A549 (cell line): ENCODE measurements around the gene ZGPAT. TPM values are rescaled to one million over a fixed set of nuclear protein-coding genes. Genes with fewer than 3 reads are reported as not detected.
A peak's percentile ranks its signal among the peaks of the same experiment; 100 is the strongest.

Experiments
- ATAC-seq, 2 experiments: fragments of 200-7000 bp in 1 of 2; fragments of >200 bp in 1 of 2; cut with Nextera tagmentation in 1 of 2; cut with Tn5 transposase in 1 of 2; 3 replicates each; pipeline versions ENCODE4 v1.8.0 to v1.9.1; 2018 to 2020; ENCODE audit warnings: mild to moderate bottlenecking in 1 of 2, moderate library complexity in 1 of 2
- CTCF ChIA-PET: fragments of 300-600 bp; sonication (Branson Sonifier 250); formaldehyde crosslinking; extraction: SDS; loops from one replicate; lab custom pipeline; 2021; ENCODE audit warnings: antibody characterized with exemption, inconsistent platforms; lab: Yijun Ruan, JAX
- POLR2A ChIA-PET: fragments of 350-600 bp; formaldehyde crosslinking; extraction: SDS; loops from one replicate; lab custom pipeline; 2021; ENCODE audit warnings: antibody characterized with exemption, inconsistent platforms; lab: Yijun Ruan, JAX
- DNase-seq, 2 experiments: peaks; one replicate each; pipeline versions ENCODE4 v3.0.0 to v3.0.0-alpha.2; 2011 to 2016; ENCODE audit warnings: low read depth in 1 of 2, low spot score in 1 of 2
- FAIRE-seq: peaks from 2 replicates; lab custom pipeline; 2011; peaks lifted over from hg19 to GRCh38; lab: Jason Lieb, UNC
- H3K27ac ChIP-seq, 2 experiments: fragments of >200 bp; sonication (Bioruptor Twin); formaldehyde crosslinking; 3 replicates each; pipeline ENCODE4 v1.5.1; 2016 to 2017
- H3K4me1 ChIP-seq: fragments of >200 bp; sonication (Bioruptor Twin); formaldehyde crosslinking; 3 replicates; pipeline ENCODE4 v1.6.1; 2016
- H3K4me2 ChIP-seq: fragments of >200 bp; sonication (Bioruptor Twin); formaldehyde crosslinking; 3 replicates; pipeline ENCODE4 v1.6.1; 2016
- H3K4me3 ChIP-seq: fragments of >200 bp; sonication (Bioruptor Twin); formaldehyde crosslinking; 3 replicates; pipeline ENCODE4 v1.5.1; 2016
- H3K9me3 ChIP-seq: fragments of >200 bp; sonication (Bioruptor Twin); formaldehyde crosslinking; 3 replicates; pipeline ENCODE4 v1.6.1; 2016
- CBX2 ChIP-seq: fragments of 200-600 bp; sonication (generic); IDR thresholded peaks from 2 replicates; pipeline ENCODE4 v1.6.1; 2016; ENCODE audit warnings: low read depth, mild to moderate bottlenecking, borderline replicate concordance
- CEBPB ChIP-seq, 2 experiments: fragments of >200 bp in 1 of 2; sonication (Bioruptor Twin) in 1 of 2; formaldehyde crosslinking in 1 of 2; IDR thresholded peaks; 2 replicates each; pipeline ENCODE4 v1.6.1; 2012 to 2016
- CHD4 ChIP-seq: fragments of 200-600 bp; sonication (generic); IDR thresholded peaks from 2 replicates; pipeline ENCODE4 v1.6.1; 2016; ENCODE audit warnings: antibody characterized with exemption, mild to moderate bottlenecking, borderline replicate concordance
- FOSB ChIP-seq: fragments of 250-450 bp; sonication (Bioruptor Pico); IDR thresholded peaks from 2 replicates; pipeline ENCODE4 v1.5.0; 2020; ENCODE audit warnings: mild to moderate bottlenecking, moderate library complexity
- FOSL2 ChIP-seq, 2 experiments: fragments of 450-650 bp in 1 of 2; fragments of >200 bp in 1 of 2; sonication (Bioruptor Twin) in 1 of 2; formaldehyde crosslinking; IDR thresholded peaks; 2 replicates each; pipeline versions ENCODE4 v1.5.0 to v1.6.1; 2016 to 2020; ENCODE audit warnings: mild to moderate bottlenecking in 1 of 2, moderate library complexity in 1 of 2
- HEYL ChIP-seq: fragments of 250-450 bp; sonication (Bioruptor Pico); IDR thresholded peaks from 2 replicates; pipeline ENCODE4 v1.8.0; 2021; ENCODE audit warnings: mild to moderate bottlenecking, moderate library complexity
- HOXA7 ChIP-seq: fragments of 250-450 bp; sonication (Bioruptor Pico); IDR thresholded peaks from 2 replicates; pipeline ENCODE4 v1.5.0; 2020; ENCODE audit warnings: mild to moderate bottlenecking, moderate library complexity
- HOXB13 ChIP-seq: fragments of 250-450 bp; sonication (Bioruptor Pico); IDR thresholded peaks from 2 replicates; pipeline ENCODE4 v1.5.0; 2020; ENCODE audit warnings: low read depth, mild to moderate bottlenecking, moderate library complexity
- HOXB5 ChIP-seq: fragments of 250-450 bp; sonication (Bioruptor Pico); IDR thresholded peaks from 2 replicates; pipeline ENCODE4 v1.5.0; 2020; ENCODE audit warnings: mild to moderate bottlenecking, moderate library complexity
- JUN ChIP-seq, 2 experiments: fragments of >200 bp; sonication (Bioruptor Twin); formaldehyde crosslinking; IDR thresholded peaks; 2 replicates in 1 of 2; 3 replicates in 1 of 2; pipeline ENCODE4 v1.6.1; 2016 to 2017
- KDM1A ChIP-seq: fragments of 200-600 bp; sonication (generic); IDR thresholded peaks from 2 replicates; pipeline ENCODE4 v1.6.1; 2016; ENCODE audit warnings: low read depth, mild to moderate bottlenecking
- KDM5A ChIP-seq: fragments of 200-600 bp; sonication (generic); IDR thresholded peaks from 2 replicates; pipeline ENCODE4 v1.6.1; 2016; ENCODE audit warnings: antibody characterized with exemption, mild to moderate bottlenecking
- NFE2L2 ChIP-seq: fragments of 150-350 bp; conservative IDR thresholded peaks from 2 replicates; pipeline ENCODE4 v1.6.1; 2014; ENCODE audit warnings: low read length
- NPAS2 ChIP-seq: fragments of 250-450 bp; sonication (Bioruptor Pico); IDR thresholded peaks from 2 replicates; pipeline ENCODE4 v1.8.0; 2022; ENCODE audit warnings: mild to moderate bottlenecking, moderate library complexity, borderline replicate concordance
- RARB ChIP-seq: fragments of 250-450 bp; sonication (Bioruptor Pico); IDR thresholded peaks from 2 replicates; pipeline ENCODE4 v1.8.0; 2021; ENCODE audit warnings: mild to moderate bottlenecking, moderate library complexity
- RFX5 ChIP-seq: fragments of 450-650 bp; IDR thresholded peaks from 2 replicates; pipeline ENCODE4 v1.7.1; 2014; ENCODE audit warnings: antibody characterized with exemption, mild to moderate bottlenecking, moderate library complexity
- RNF2 ChIP-seq: fragments of 200-600 bp; sonication (generic); IDR thresholded peaks from 2 replicates; pipeline ENCODE4 v1.6.1; 2016; ENCODE audit warnings: low read depth, mild to moderate bottlenecking, antibody characterized with exemption, moderate library complexity, borderline replicate concordance
- SMC3 ChIP-seq: fragments of >200 bp; sonication (Bioruptor Twin); formaldehyde crosslinking; IDR thresholded peaks from 3 replicates; pipeline ENCODE4 v1.6.1; 2018; ENCODE audit warnings: inconsistent platforms
- ZC3H11A ChIP-seq: fragments of 450-650 bp; IDR thresholded peaks from 2 replicates; pipeline ENCODE4 v1.6.1; 2014; ENCODE audit warnings: antibody characterized with exemption, mild to moderate bottlenecking
- ZNF302 ChIP-seq: fragments of 250-450 bp; sonication (Bioruptor Pico); IDR thresholded peaks from 2 replicates; pipeline ENCODE4 v1.9.0; 2021; ENCODE audit warnings: inconsistent platforms, mild to moderate bottlenecking, moderate library complexity
- ZSCAN20 ChIP-seq: fragments of 250-450 bp; sonication (Bioruptor Pico); IDR thresholded peaks from 2 replicates; pipeline ENCODE4 v1.8.0; 2022; ENCODE audit warnings: mild to moderate bottlenecking, moderate library complexity
- WGBS: methylation state at CpG from one replicate; pipeline ENCODE4 v1.1.6; 2017; ENCODE audit errors: missing lambda C conversion rate; 5-methylcytosine and 5-hydroxymethylcytosine counted together
- polyA plus RNA-seq, 4 experiments: library from polyadenylated mRNA; depleted of rRNA in 3 of 4; stranded (reverse); fragments of >200 nt; fragmentation: RNase III in 1 of 4; extraction: RNeasy Plus Mini Kit Qiagen cat#74134 plus additional on column Dnase treatment in 1 of 4; gene quantifications; 2 replicates in 3 of 4; 3 replicates in 1 of 4; pipeline ENCODE4 v1.2.3, GENCODE V29; 2011 to 2017
- TF ChIP-seq, protein P1 (sequence below): fragments of 150-350 bp; IDR thresholded peaks from 2 replicates; pipeline ENCODE4 v1.6.1; 2014; ENCODE audit warnings: low read depth, mild to moderate bottlenecking, low read length

The ZGPAT gene
- polyA plus RNA-seq, 2 of the 4 experiments (the other 2 are of a cell fraction): 9.5 to 23.9 TPM

DNA sequence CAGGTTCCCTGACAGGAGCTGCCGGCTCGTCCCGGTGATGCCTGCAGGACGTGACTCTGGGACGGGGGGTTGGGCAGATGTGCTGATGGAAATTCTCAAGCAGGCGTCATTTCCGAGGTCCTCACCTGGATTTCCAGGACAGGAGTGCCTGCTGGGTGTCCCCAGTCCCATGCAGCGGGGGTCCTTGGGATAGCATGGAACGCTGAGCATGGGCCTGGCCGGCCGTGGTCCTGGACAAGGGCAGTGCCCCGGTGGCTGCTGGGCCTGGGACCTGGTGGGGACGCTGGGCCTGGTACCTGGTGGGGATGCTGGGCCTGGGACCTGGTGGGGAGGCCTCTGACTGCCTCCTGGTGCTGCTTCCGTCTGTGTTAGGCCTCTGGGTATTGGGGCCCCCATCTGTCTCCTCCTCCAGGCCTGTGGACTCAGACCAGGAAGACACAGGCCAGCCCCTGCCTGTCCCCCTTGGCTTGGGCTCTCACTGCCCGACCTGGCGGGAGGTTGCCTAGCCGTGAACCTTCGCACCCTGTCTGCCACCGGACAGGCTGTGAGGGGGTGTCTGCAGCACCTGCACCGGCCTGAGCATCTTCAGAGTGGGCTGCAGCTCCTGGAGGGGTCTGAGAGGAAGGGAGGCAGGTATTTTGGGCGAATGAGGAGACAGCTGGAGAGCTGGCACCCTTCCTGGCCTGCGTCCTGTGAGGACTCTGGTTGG lies 43.5 kb upstream of the ZGPAT start:
- Histone ChIP-seq H3K4me1 (peaks cover 3% of the 10 kb centered on the region; the same call in 2 of the 3 replicates), H3K4me2 (no peak overlapping the region), H3K27ac (no peak overlapping the region), H3K9me3 (no peaks in the 10 kb centered on the region), H3K4me3 (no peak overlapping the region)
- DNase-seq (no peak), FAIRE-seq (no peak), ATAC-seq (no peak)
- CTCF ChIA-PET: interaction anchor here (3.1 kb wide), 1 partner anchor 309 kb away, joined by 6 read pairs; no protein-coding TSS in a partner anchor
- 93% methylated on average over 16 of the region's 22 CpGs for WGBS
- POLR2A ChIA-PET: no interaction called here
- TF ChIP-seq RFX5 (no peak), CBX2 (no peak), HEYL (no peak), RNF2 (no peak), ZNF302 (CRISPR knock-in tag) (no peak), ZSCAN20 (CRISPR knock-in tag) (no peak)

DNA sequence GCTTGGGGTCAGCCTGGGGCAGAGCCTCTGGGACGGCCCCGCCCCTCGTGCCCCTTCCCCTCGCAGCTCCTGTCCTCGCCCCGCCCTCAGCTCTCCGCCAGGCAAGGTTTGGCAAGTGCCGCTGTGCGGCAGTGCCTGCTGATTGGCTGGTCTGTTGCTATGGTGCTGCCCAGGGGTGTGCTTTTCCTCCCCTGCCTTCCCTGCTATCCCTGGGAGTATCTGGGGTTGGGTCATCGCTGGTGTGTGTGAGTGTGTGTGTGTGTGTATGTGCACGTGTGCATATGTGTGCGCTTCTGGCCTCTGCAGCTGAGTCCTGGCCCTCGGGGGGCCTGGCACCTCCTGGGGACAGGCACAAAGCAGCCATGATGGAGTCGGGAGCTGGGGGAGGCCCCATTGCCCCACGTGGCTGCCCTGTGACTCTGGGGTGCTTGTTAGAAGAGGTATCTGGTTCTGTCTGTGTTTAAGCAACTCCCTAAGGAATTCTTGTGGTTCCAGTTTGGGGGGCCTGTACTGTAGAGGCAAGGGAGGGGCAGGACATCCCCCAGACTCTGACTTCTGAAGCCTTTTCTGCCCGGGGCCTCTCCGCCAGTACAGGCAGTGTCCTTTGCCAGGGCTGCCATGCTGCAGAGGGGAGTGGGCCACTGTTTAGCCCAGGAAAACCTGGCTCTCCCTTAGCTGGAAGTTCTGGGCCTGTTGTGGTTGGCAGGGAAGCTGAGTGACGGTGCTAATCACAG lies 42.8 kb upstream of the ZGPAT start:
- no peaks in the 10 kb centered on the region for H3K4me1 ChIP-seq
- no peak for TF ChIP-seq ZC3H11A
- no peak overlapping the region for H3K4me2 ChIP-seq
- CTCF ChIA-PET: interaction anchor here (1.4 to 3.1 kb wide), 2 partner anchors 123 to 309 kb away, joined by 3 to 6 read pairs; no protein-coding TSS in a partner anchor
- POLR2A ChIA-PET: no interaction called here
- WGBS: 92% methylated on average over 7 of the region's 18 CpGs
- H3K4me3 ChIP-seq: no peak overlapping the region
- peak in 1 of 2 experiments; percentile 45; a peak in 3 of 6 replicates for ATAC-seq
- H3K27ac ChIP-seq: no peak overlapping the region
- no peaks in the 10 kb centered on the region for H3K9me3 ChIP-seq
- DNase-seq: no peak
- no peak for FAIRE-seq

DNA sequence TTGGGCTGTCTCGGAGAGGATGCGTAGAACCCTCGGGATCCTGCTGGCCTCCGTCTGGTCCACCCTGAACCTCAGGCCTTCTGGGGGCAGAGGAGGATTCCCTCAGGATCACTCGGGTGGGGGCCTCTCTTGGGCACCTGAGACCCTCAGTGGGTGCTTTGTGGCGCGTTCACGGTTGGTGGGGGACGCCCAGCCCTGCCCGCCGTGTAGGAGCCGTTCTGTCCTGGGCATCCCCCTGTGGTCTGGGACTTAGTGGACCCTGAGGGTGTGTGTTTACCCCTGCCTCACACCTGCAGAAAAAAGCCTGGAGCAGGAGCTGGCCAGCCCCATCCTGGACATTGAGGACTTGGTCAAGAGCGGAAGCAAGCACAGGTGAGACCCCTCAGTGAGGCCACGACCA lies 42.1 kb upstream of the ZGPAT start:
- Histone ChIP-seq H3K4me3 (no peak overlapping the region), H3K4me2 (no peak overlapping the region), H3K4me1 (no peaks in the 10 kb centered on the region), H3K27ac (no peak overlapping the region), H3K9me3 (no peaks in the 10 kb centered on the region)
- TF ChIP-seq JUN (IDR thresholded peaks at IDR 0.05) (no peak), CBX2 (no peak), HOXB5 (no peak), FOSB (CRISPR knock-in tag) (no peak), KDM1A (no peak), NPAS2 (no peak), FOSL2 (IDR thresholded peaks at IDR 0.05) (no peak), FOSL2 (CRISPR knock-in tag; IDR thresholded peaks at IDR 0.05) (no peak), HOXA7 (CRISPR knock-in tag) (no peak), HOXB13 (no peak), CHD4 (no peak), NFE2L2 (no peak), KDM5A (no peak), RARB (no peak), SMC3 (no peak), CEBPB (IDR thresholded peaks at IDR 0.05) (no peak)
- TF ChIP-seq, protein P1, sequence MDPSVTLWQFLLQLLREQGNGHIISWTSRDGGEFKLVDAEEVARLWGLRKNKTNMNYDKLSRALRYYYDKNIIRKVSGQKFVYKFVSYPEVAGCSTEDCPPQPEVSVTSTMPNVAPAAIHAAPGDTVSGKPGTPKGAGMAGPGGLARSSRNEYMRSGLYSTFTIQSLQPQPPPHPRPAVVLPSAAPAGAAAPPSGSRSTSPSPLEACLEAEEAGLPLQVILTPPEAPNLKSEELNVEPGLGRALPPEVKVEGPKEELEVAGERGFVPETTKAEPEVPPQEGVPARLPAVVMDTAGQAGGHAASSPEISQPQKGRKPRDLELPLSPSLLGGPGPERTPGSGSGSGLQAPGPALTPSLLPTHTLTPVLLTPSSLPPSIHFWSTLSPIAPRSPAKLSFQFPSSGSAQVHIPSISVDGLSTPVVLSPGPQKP: no peak
- FAIRE-seq (no peak), DNase-seq (no peak), ATAC-seq (no peak)
- ChIA-PET POLR2A (no interaction called here), CTCF (interaction anchor here (1.0 to 3.1 kb wide), 4 partner anchors 16 to 308 kb away, joined by 3 to 6 read pairs (median 4); no protein-coding TSS in a partner anchor)
- WGBS: 95% methylated on average over 8 of the region's 14 CpGs
